B cell (primary cell): ENCODE measurements around the gene PARN. TPM values are rescaled to one million over a fixed set of nuclear protein-coding genes. Genes with fewer than 3 reads are reported as not detected.

Experiments
- ATAC-seq: fragments of 200-7000 bp; cut with Tn5 transposase; one replicate; pipeline ENCODE4 v1.10.0; 2021; ENCODE audit warnings: low read depth, mild to moderate bottlenecking, moderate number of reproducible peaks, moderate library complexity
- CTCF ChIA-PET: fragments of 350-600 bp; sonication (Branson Sonifier 250); formaldehyde crosslinking; loops from one replicate; lab custom pipeline; 2021; ENCODE audit warnings: antibody characterized with exemption, inconsistent platforms; lab: Charles Lee
- POLR2A ChIA-PET: fragments of 350-600 bp; sonication (Branson Sonifier 250); formaldehyde crosslinking; loops from one replicate; lab custom pipeline; 2021; ENCODE audit warnings: antibody characterized with exemption; lab: Charles Lee
- DNase-seq: peaks from one replicate; pipeline ENCODE4 v3.0.0; 2013
- H2AFZ ChIP-seq: 2 replicates; pipeline ENCODE4 v1.6.1; 2012; ENCODE audit warnings: mild to moderate bottlenecking, low read depth, low read length; ENCODE audit not compliant: insufficient read depth, poor library complexity, severe bottlenecking
- H3K27ac ChIP-seq, 2 donors: 1 replicate in 1 of 2; 2 replicates in 1 of 2; pipeline ENCODE4 v1.5.1; 2012 to 2013; ENCODE audit warnings: low read length in 2 of 2, mild to moderate bottlenecking in 2 of 2, moderate library complexity in 1 of 2
- H3K27me3 ChIP-seq, 4 experiments: fragments of 200-600 bp in 1 of 4; sonication (generic) in 1 of 4; replicated peaks in 1 of 4; 1 replicate in 2 of 4; 2 replicates in 2 of 4; pipeline versions ENCODE4 v1.6.1 to v1.7.0; 2013 to 2016; ENCODE audit warnings: low read length in 3 of 4, mild to moderate bottlenecking in 2 of 4, mixed read lengths in 1 of 4, moderate library complexity in 1 of 4; ENCODE audit not compliant: insufficient read depth in 4 of 4, control insufficient read depth in 3 of 4; ENCODE audit errors: control extremely low read depth in 1 of 4
- H3K36me3 ChIP-seq, 2 experiments: replicated peaks in 1 of 2; 1 replicate in 1 of 2; 2 replicates in 1 of 2; pipeline versions ENCODE4 v1.6.1 to v1.7.1; 2013; ENCODE audit warnings: low read length in 1 of 2; ENCODE audit not compliant: insufficient read depth in 2 of 2, control insufficient read depth in 1 of 2; ENCODE audit errors: control extremely low read depth in 1 of 2, extremely low read depth in 1 of 2
- H3K4me1 ChIP-seq, 2 donors: fragments of 200-600 bp in 1 of 2; sonication (generic) in 1 of 2; 1 replicate in 1 of 2; 2 replicates in 1 of 2; pipeline versions ENCODE4 v1.5.1 to v1.6.1; 2013 to 2017; ENCODE audit warnings: low read length in 2 of 2; ENCODE audit not compliant: control insufficient read depth in 2 of 2, insufficient read depth in 2 of 2
- H3K4me2 ChIP-seq: replicated peaks from 2 replicates; pipeline ENCODE3; 2012; ENCODE audit warnings: mild to moderate bottlenecking, low read depth, low read length; ENCODE audit not compliant: poor library complexity, severe bottlenecking
- H3K4me3 ChIP-seq, 5 experiments: fragments of 200-600 bp in 1 of 5; sonication (generic) in 1 of 5; 1 replicate in 3 of 5; 2 replicates in 2 of 5; pipeline versions ENCODE4 v1.5.1 to v1.7.0; 2011 to 2016; ENCODE audit warnings: low read length in 4 of 5, mild to moderate bottlenecking in 4 of 5, low read depth in 2 of 5, control low read depth in 1 of 5, moderate library complexity in 1 of 5; ENCODE audit not compliant: insufficient read depth in 1 of 5; ENCODE audit errors: control extremely low read depth in 1 of 5, extremely low read depth in 1 of 5
- H3K79me2 ChIP-seq: fragments of 200-600 bp; sonication (generic); one replicate; pipeline ENCODE4 v1.6.0; 2016; ENCODE audit warnings: low read length; ENCODE audit not compliant: control insufficient read depth, insufficient read depth
- H3K9ac ChIP-seq: fragments of 200-600 bp; sonication (generic); 2 replicates; pipeline ENCODE4 v1.6.1; 2017; ENCODE audit warnings: mild to moderate bottlenecking, low read length, moderate library complexity
- H3K9me3 ChIP-seq, 3 donors: one replicate each; pipeline versions ENCODE4 v1.6.1 to v1.7.1; 2013; ENCODE audit warnings: low read length in 2 of 3; ENCODE audit not compliant: control insufficient read depth in 2 of 3, insufficient read depth in 1 of 3; ENCODE audit errors: control extremely low read depth in 1 of 3
- H4K20me1 ChIP-seq: 2 replicates; pipeline ENCODE4 v1.6.0; 2012; ENCODE audit warnings: mild to moderate bottlenecking, low read length; ENCODE audit not compliant: insufficient read depth, control insufficient read depth, poor library complexity, severe bottlenecking
- H3K27ac Mint-ChIP-seq: one replicate; pipeline ENCODE4 v1.8.0; 2021; ENCODE audit warnings: mixed read lengths
- H3K27me3 Mint-ChIP-seq: one replicate; pipeline ENCODE4 v1.8.0; 2021; ENCODE audit warnings: mixed read lengths
- H3K4me1 Mint-ChIP-seq: one replicate; pipeline ENCODE4 v1.8.0; 2021; ENCODE audit warnings: mixed read lengths
- H3K4me3 Mint-ChIP-seq: one replicate; pipeline ENCODE4 v1.8.0; 2021; ENCODE audit warnings: mixed read lengths
- H3K9me3 Mint-ChIP-seq: one replicate; pipeline ENCODE4 v1.8.0; 2022; ENCODE audit warnings: mixed read lengths; ENCODE audit not compliant: insufficient read depth
- CTCF ChIP-seq: fragments of 200-600 bp; IDR thresholded peaks from one replicate; pipeline ENCODE4 v1.8.0; 2022; ENCODE audit warnings: antibody characterized with exemption, mild to moderate bottlenecking
- EZH2 ChIP-seq: IDR thresholded peaks from 2 replicates; pipeline ENCODE4 v1.6.1; 2012; ENCODE audit warnings: borderline replicate concordance, low read depth, mild to moderate bottlenecking, moderate library complexity, low read length; ENCODE audit not compliant: insufficient read depth, poor library complexity, severe bottlenecking
- WGBS: methylation state at CpG from one replicate; pipeline ENCODE4 v1.1.5; 2013; ENCODE audit warnings: missing lambda C conversion rate; ENCODE audit not compliant: insufficient coverage; 5-methylcytosine and 5-hydroxymethylcytosine counted together
- intact Hi-C: fragments of 100-400 bp; cut with micrococcal nuclease; formaldehyde crosslinking; loops from one replicate; pipeline ENCODE4 v1.10.0; 2022
- polyA plus RNA-seq: library from polyadenylated mRNA; depleted of rRNA; stranded (reverse); fragments of >200 nt; gene quantifications from 2 replicates; pipeline ENCODE4 v1.2.3, GENCODE V29; 2012
- total RNA-seq, 2 donors: library from RNA; stranded (reverse); fragments of 120-200 nt in 1 of 2; gene quantifications; 1 replicate in 1 of 2; 2 replicates in 1 of 2; pipeline versions ENCODE4 v1.2.3 to v1.2.4, GENCODE V29; 2013 to 2022

PARN gene
- total and polyA plus RNA-seq, 2 donors (not counting 1 experiment from before 2014, with no cell fraction given): 25.3 to 62.2 TPM

- Histone ChIP-seq H3K27me3 (no peaks in the 10 kb centered on the region), H2AFZ (no peak overlapping the region), H3K36me3 (peaks cover 0 to 8% of the 10 kb centered on the region in 2 experiments), H3K27ac (no peak overlapping the region), H4K20me1 (no peaks in the 10 kb centered on the region), H3K4me1 (no peaks in the 10 kb centered on the region), H3K9ac (no peak overlapping the region), H3K79me2 (no peaks in the 10 kb centered on the region), H3K9me3 (peaks cover 0 to 2% (median 0%) of the 10 kb centered on the region in 3 donors), H3K4me3 (no peak overlapping the region), H3K4me2 (no peak overlapping the region)
- DNase-seq (no peak), ATAC-seq (no peak)
- ChIA-PET CTCF (no interaction called here), POLR2A (no interaction called here)
- TF ChIP-seq EZH2 (no peak), CTCF (no peak)
- peaks cover 5% of the 10 kb centered on the region for H3K9me3 Mint-ChIP-seq
- no peak overlapping the region for H3K4me3 Mint-ChIP-seq
- intact Hi-C loops: no loop called here
- H3K27ac Mint-ChIP-seq: no peak overlapping the region
- WGBS: no CpG with 5 or more reads among the region's 4 CpGs
- no peaks in the 10 kb centered on the region for H3K27me3 Mint-ChIP-seq
- H3K4me1 Mint-ChIP-seq: no peaks in the 10 kb centered on the region
Observed at GRCh38 chr16:14428043-14428442, 202.0 kb downstream of the PARN start.

GRCh38 chr16:14427371-14427948, 202.6 kb downstream of the PARN start:
- Mint-ChIP-seq H3K4me1 (no peaks in the 10 kb centered on the region), H3K9me3 (peaks cover 4% of the 10 kb centered on the region), H3K27ac (no peak overlapping the region), H3K4me3 (no peak overlapping the region), H3K27me3 (no peaks in the 10 kb centered on the region)
- POLR2A ChIA-PET: no interaction called here
- ATAC-seq (no peak), DNase-seq (no peak)
- no peak overlapping the region for H3K27ac ChIP-seq
- no peaks in the 10 kb centered on the region for H3K27me3 ChIP-seq
- no peak overlapping the region for H3K4me3 ChIP-seq
- no peaks in the 10 kb centered on the region for H3K79me2 ChIP-seq
- no peaks in the 10 kb centered on the region for H3K9me3 ChIP-seq
- H3K4me1 ChIP-seq: no peaks in the 10 kb centered on the region
- WGBS: 84% methylated on average over 6 of the region's 9 CpGs
- no peak overlapping the region for H2AFZ ChIP-seq
- TF ChIP-seq CTCF (no peak), EZH2 (no peak)
- H3K9ac ChIP-seq: no peak overlapping the region
- intact Hi-C loops: no loop called here
- no peak overlapping the region for H3K4me2 ChIP-seq
- no peaks in the 10 kb centered on the region for H4K20me1 ChIP-seq
- H3K36me3 ChIP-seq: peaks cover 0 to 5% of the 10 kb centered on the region in 2 experiments
- CTCF ChIA-PET: no interaction called here
